Loucy (cell line): ENCODE data around the gene AMOTL1.

Experiments used
- H2AFZ ChIP-seq: fragments of 200-600 bp; sonication (generic); 2 replicates; pipeline ENCODE4 v1.6.0; 2016; ENCODE audit warnings: antibody characterized with exemption, mild to moderate bottlenecking, low read length, moderate library complexity
- H3F3A ChIP-seq: fragments of 200-600 bp; 2 replicates; pipeline ENCODE4 v1.6.0; 2016; ENCODE audit warnings: antibody characterized with exemption, low read depth, mild to moderate bottlenecking
- H3K27me3 ChIP-seq: fragments of 200-600 bp; sonication (generic); 2 replicates; pipeline ENCODE4 v1.6.1; 2014; ENCODE audit warnings: low read length, mild to moderate bottlenecking; ENCODE audit not compliant: insufficient read depth, poor library complexity, severe bottlenecking
- H3K36me3 ChIP-seq: fragments of 200-600 bp; sonication (generic); 2 replicates; pipeline ENCODE4 v1.6.1; 2016; ENCODE audit warnings: low read length; ENCODE audit not compliant: insufficient read depth
- H3K4me1 ChIP-seq: fragments of 200-600 bp; sonication (generic); 2 replicates; pipeline ENCODE4 v1.5.1; 2014; ENCODE audit warnings: low read length, mild to moderate bottlenecking; ENCODE audit not compliant: insufficient read depth, poor library complexity, severe bottlenecking
- H3K4me2 ChIP-seq: fragments of 200-600 bp; sonication (generic); 2 replicates; pipeline ENCODE4 v1.6.0; 2014; ENCODE audit warnings: antibody characterized with exemption, low read length, low read depth, mild to moderate bottlenecking; ENCODE audit not compliant: poor library complexity, severe bottlenecking
- H3K4me3 ChIP-seq: fragments of 200-600 bp; sonication (generic); 2 replicates; pipeline ENCODE4 v1.5.1; 2014; ENCODE audit warnings: low read length, mild to moderate bottlenecking, mixed read lengths; ENCODE audit not compliant: poor library complexity, severe bottlenecking
- H3K79me2 ChIP-seq: fragments of 200-600 bp; sonication (generic); 2 replicates; pipeline ENCODE4 v1.6.1; 2014; ENCODE audit warnings: low read length; ENCODE audit not compliant: insufficient read depth
- H3K9ac ChIP-seq: fragments of 200-600 bp; sonication (generic); 2 replicates; pipeline ENCODE4 v1.6.0; 2014; ENCODE audit warnings: mild to moderate bottlenecking, low read depth, low read length, moderate library complexity; ENCODE audit not compliant: poor library complexity, severe bottlenecking
- H3K9me2 ChIP-seq: fragments of 200-600 bp; sonication (generic); replicated peaks from 2 replicates; pipeline ENCODE4 v1.6.1; 2016; ENCODE audit warnings: low read depth, low read length, mixed read lengths
- H3K9me3 ChIP-seq: fragments of 200-600 bp; sonication (generic); 2 replicates; pipeline ENCODE4 v1.6.1; 2014; ENCODE audit warnings: mild to moderate bottlenecking, antibody characterized with exemption, low read length, low read depth; ENCODE audit not compliant: insufficient read depth
- H4K20me1 ChIP-seq: fragments of 200-600 bp; sonication (generic); 2 replicates; pipeline ENCODE4 v1.6.0; 2014; ENCODE audit warnings: antibody characterized with exemption, low read length, mild to moderate bottlenecking; ENCODE audit not compliant: insufficient read depth, poor library complexity, severe bottlenecking
- EZH2phosphoT487 ChIP-seq: fragments of 200-600 bp; IDR thresholded peaks from 2 replicates; pipeline ENCODE4 v1.6.1; 2018; ENCODE audit warnings: antibody characterized with exemption, mild to moderate bottlenecking, moderate library complexity, borderline replicate concordance
- TF ChIP-seq, protein P1 (sequence below): fragments of 200-600 bp; sonication (generic); conservative IDR thresholded peaks from 2 replicates; pipeline ENCODE4 v1.5.1; 2014; ENCODE audit warnings: mild to moderate bottlenecking, antibody characterized with exemption, low read length

Gene AMOTL1

DNA sequence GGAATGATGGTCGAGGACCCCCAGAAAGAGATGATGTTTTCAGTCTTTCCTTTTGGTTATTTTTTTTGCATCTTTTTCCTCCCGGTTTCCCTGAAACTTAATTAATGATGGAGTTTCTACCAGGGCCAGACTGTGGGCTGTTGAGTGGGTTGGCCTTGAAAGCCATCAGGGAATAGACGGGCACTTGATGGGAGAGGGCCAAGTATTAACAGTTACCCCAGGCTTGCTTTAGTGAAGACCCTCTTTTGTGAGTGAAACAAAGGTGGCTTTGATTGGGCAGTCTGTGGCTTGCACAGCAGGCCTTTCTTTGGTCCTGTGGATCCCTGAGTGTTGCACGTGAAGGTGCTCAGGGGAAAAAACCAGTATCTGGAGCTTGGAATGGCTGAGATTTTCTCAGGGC is 56.9 kb downstream of the AMOTL1 start:
- H3K36me3 ChIP-seq, result peaks cover 85% of the 10 kb centered on the region

DNA sequence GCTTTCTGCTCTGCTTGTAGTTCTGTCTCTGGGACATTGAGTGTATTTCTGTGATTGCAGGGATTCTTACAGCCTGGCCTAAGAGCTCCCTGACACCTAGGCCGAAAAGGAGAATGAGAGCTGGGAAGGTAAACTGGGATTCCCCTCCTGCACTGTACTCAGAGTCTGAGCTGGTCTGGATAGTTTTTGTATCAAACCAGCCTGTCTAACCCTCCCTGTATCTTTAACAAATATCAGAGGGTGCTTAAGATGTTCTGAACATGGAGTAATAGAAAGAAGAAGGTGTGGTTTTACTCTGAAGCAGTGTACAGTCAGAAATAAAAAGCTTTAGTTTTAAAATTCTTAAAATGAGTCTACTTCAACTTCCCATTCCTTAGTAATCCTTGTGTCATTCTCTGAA is 57.3 kb downstream of the AMOTL1 start:
- H3K4me1 ChIP-seq, result no peaks in the 10 kb centered on the region
- H3K4me3 ChIP-seq, result no peak overlapping the region
- H3K9me3 ChIP-seq, result no peaks in the 10 kb centered on the region
- H3K27me3 ChIP-seq, result no peaks in the 10 kb centered on the region
- H3K9me2 ChIP-seq, result no peaks in the 10 kb centered on the region
- H4K20me1 ChIP-seq, result no peaks in the 10 kb centered on the region
- H3F3A ChIP-seq, result no peaks in the 10 kb centered on the region
- no peak overlapping the region for H2AFZ ChIP-seq
- TF ChIP-seq, protein P1, sequence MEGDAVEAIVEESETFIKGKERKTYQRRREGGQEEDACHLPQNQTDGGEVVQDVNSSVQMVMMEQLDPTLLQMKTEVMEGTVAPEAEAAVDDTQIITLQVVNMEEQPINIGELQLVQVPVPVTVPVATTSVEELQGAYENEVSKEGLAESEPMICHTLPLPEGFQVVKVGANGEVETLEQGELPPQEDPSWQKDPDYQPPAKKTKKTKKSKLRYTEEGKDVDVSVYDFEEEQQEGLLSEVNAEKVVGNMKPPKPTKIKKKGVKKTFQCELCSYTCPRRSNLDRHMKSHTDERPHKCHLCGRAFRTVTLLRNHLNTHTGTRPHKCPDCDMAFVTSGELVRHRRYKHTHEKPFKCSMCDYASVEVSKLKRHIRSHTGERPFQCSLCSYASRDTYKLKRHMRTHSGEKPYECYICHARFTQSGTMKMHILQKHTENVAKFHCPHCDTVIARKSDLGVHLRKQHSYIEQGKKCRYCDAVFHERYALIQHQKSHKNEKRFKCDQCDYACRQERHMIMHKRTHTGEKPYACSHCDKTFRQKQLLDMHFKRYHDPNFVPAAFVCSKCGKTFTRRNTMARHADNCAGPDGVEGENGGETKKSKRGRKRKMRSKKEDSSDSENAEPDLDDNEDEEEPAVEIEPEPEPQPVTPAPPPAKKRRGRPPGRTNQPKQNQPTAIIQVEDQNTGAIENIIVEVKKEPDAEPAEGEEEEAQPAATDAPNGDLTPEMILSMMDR, result no peak
- no peak for TF ChIP-seq EZH2phosphoT487
- no peak overlapping the region for H3K9ac ChIP-seq
- H3K4me2 ChIP-seq, result no peak overlapping the region
- peaks cover 85% of the 10 kb centered on the region for H3K36me3 ChIP-seq
- no peaks in the 10 kb centered on the region for H3K79me2 ChIP-seq

More for the DNA sequence above, 56.9 kb downstream of the AMOTL1 start:
- no peak for TF ChIP-seq EZH2phosphoT487
- H3K27me3 ChIP-seq, result no peaks in the 10 kb centered on the region
- no peaks in the 10 kb centered on the region for H3K9me2 ChIP-seq
- H3K9me3 ChIP-seq, result no peaks in the 10 kb centered on the region
- H3K9ac ChIP-seq, result no peak overlapping the region
- no peaks in the 10 kb centered on the region for H4K20me1 ChIP-seq
- no peak overlapping the region for H3K4me2 ChIP-seq
- H3K4me1 ChIP-seq, result no peaks in the 10 kb centered on the region
- no peaks in the 10 kb centered on the region; the same call in 1 of the 2 replicates for H3K79me2 ChIP-seq
- H3K4me3 ChIP-seq, result no peak overlapping the region
- H3F3A ChIP-seq, result no peaks in the 10 kb centered on the region
- H2AFZ ChIP-seq, result no peak overlapping the region

DNA sequence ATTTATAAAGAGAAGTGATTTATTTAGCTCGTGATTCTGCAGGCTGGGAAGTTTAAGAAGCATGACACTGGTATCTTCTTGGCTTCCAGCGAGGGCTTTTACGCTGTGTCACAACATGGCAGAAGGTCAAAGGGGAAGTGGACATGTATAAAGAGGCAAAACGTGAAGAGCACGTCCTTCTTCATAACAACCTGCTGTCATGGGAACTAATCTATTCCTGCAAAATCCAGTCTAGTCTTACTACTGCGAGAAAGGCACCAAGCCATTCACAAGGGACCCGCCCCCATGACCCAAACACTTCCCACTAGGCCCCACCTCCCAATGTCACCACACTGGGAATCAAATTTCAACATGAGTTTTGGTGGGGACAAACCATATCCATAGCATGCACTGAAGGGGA is 58.3 kb downstream of the AMOTL1 start:
- TF ChIP-seq, protein P1, result no peak
- TF ChIP-seq EZH2phosphoT487, result no peak
- Histone ChIP-seq H3K36me3 (peaks cover 87% of the 10 kb centered on the region), H3K4me2 (no peak overlapping the region), H3K27me3 (no peaks in the 10 kb centered on the region), H3K4me1 (no peaks in the 10 kb centered on the region), H3F3A (no peaks in the 10 kb centered on the region), H3K4me3 (no peak overlapping the region), H4K20me1 (no peaks in the 10 kb centered on the region), H2AFZ (no peak overlapping the region), H3K9me3 (no peaks in the 10 kb centered on the region), H3K79me2 (no peaks in the 10 kb centered on the region), H3K9me2 (no peaks in the 10 kb centered on the region), H3K9ac (no peak overlapping the region)

DNA sequence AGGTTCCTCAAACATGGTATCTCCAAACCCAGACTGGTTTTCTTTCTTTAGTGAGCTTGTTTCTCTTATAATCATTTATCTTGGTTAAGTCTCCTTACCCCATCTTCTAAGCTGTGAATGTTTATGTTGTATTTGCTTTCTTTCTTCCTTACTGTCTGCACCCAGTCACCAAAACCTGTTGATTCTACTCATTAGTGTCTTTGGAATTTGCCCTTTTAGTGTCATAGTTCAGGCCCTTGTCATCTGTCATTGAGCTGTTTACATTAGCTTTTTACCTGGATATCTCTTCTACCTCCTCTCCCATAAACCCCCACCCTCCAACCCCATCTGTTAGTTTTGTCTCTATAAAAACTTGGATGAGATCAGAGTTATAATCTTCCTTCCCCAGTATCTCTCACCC is 59.9 kb downstream of the AMOTL1 start:
- no peaks in the 10 kb centered on the region for H3K79me2 ChIP-seq

More for the DNA sequence above, 59.9 kb downstream of the AMOTL1 start:
- no peak overlapping the region for H3K4me3 ChIP-seq
- no peaks in the 10 kb centered on the region for H3F3A ChIP-seq
- no peak overlapping the region for H3K9ac ChIP-seq
- H3K4me1 ChIP-seq, result no peaks in the 10 kb centered on the region
- H2AFZ ChIP-seq, result no peak overlapping the region
- peaks cover 91% of the 10 kb centered on the region for H3K36me3 ChIP-seq
- no peaks in the 10 kb centered on the region for H3K9me2 ChIP-seq
- H3K9me3 ChIP-seq, result no peaks in the 10 kb centered on the region
- TF ChIP-seq, protein P1, result no peak
- no peak for TF ChIP-seq EZH2phosphoT487
- H3K4me2 ChIP-seq, result no peak overlapping the region
- no peaks in the 10 kb centered on the region for H3K27me3 ChIP-seq
- H4K20me1 ChIP-seq, result no peaks in the 10 kb centered on the region
